ELR (cell line): ENCODE results near the gene PAOX.

Experiments used
- DNase-seq: peaks from one replicate; pipeline ENCODE4 v3.0.0-alpha.2; 2015; ENCODE audit warnings: low read depth

The PAOX gene

DNA sequence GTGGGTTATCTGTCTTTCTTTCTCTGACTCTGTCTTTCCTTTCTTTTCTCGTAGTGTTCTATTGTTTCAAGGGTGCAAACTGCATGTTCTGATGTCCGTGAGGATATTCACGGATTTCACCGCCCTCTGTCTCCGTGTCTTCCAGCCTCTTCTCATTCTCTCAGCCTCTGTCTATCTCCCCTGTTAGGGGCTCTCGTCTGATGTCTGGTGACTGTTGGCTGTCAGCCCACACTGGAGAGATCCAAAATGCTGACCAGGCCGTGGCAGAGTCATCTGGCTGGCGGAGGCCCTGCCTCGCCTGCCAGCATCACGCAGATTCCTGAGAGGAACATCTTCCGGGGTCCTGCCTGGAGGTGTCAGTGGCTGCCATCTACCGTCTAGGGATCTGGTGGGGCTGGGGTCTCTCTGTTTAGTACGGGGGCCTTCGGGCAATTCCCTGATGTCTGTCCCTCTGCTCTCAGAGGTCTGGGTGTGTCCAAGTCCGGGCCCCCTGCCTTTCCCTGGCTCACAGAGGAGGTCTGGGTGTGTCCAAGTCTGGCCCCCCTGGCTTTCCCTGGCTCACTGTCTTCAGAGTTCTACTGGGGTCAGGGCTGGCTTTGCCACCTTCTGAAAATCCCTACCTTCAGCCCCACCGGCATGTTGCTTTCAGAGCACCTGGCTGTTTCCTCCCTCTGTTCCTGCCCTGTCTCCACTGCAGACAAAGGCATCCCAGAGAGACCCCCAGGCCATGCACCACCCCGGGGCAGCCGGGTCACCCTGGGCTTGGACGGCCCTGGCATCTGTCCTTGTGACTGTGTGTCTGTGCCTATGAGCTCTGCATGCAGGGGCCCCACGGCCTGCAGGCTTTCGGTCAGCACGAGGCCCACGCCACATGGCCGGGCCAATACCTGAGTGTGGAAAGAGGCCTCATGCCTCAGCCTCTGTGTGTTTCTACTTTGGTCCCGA, 60.7 kb downstream of the PAOX start:
- DNase-seq, result no peak

DNA sequence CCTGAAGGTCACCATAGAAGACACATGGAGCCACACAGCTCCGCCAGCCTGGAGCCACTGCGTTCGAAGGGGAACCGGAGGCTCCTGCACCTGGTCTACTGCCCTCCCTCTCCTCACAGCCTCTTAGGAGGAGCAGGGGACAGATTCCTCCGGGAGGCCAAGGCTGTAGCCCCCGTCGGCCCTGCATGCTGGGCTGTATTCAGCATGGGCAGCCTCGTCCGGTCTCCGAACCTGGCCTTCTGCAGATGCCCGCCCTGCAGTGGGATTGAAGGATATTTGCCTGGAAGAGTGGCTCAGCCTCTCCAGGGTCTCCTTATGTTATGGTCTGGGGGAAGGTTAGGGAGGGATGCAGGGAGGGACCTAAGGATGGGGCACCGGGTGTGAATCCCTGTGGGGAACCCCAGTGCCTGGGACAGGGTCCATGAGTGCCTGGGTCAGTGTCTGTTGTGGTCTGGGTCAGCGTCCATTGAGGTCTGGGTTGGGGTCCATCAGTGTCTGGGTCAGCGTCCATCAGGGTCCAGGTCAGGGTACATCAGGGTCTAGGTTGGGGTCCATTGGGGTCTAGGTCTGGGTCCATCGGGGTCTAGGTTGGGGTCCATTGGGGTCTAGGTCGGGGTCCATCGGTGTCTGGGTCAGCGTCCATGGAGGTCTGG, 61.7 kb downstream of the PAOX start:
- no peak for DNase-seq
